HG03457 (cell line): ENCODE data around the gene SMCHD1.
"Not testable (repeated sequence)": the region's sequence is repeated elsewhere in the genome, so short reads cannot be mapped to it uniquely, and the experiment has no call there.

Source experiments
- ATAC-seq: cut with Tn5 transposase; IDR thresholded peaks from one replicate; pipeline ENCODE4 v1.9.1; 2021; ENCODE audit warnings: moderate number of reproducible peaks; ENCODE audit not compliant: unreplicated experiment

The SMCHD1 gene

GRCh38 chr18:2715990-2716389, 60.5 kb downstream of the SMCHD1 start:
- no peak for ATAC-seq

GRCh38 chr18:2716394-2717326, 61.1 kb downstream of the SMCHD1 start:
- ATAC-seq: no peak

GRCh38 chr18:2717407-2717806, 61.9 kb downstream of the SMCHD1 start:
- ATAC-seq: no peak

- ATAC-seq: no peak
Observed at GRCh38 chr18:2719040-2719439, 63.5 kb downstream of the SMCHD1 start.

- ATAC-seq: no peak
Observed at GRCh38 chr18:2723207-2723606, 67.7 kb downstream of the SMCHD1 start.

- no peak for ATAC-seq
Observed at GRCh38 chr18:2729757-2730156, 74.2 kb downstream of the SMCHD1 start.

- no peak for ATAC-seq
Observed at GRCh38 chr18:2736823-2737222, 81.3 kb downstream of the SMCHD1 start.

- ATAC-seq: not testable (repeated sequence)
Observed at GRCh38 chr18:2740082-2740481, 84.6 kb downstream of the SMCHD1 start.

GRCh38 chr18:2746274-2746673, 90.7 kb downstream of the SMCHD1 start:
- ATAC-seq: no peak

- no peak for ATAC-seq
Observed at GRCh38 chr18:2758309-2758708, 102.8 kb downstream of the SMCHD1 start.

- ATAC-seq: no peak
Observed at GRCh38 chr18:2774669-2775068, 119.1 kb downstream of the SMCHD1 start.

- no peak for ATAC-seq
Observed at GRCh38 chr18:2776601-2777000, 121.1 kb downstream of the SMCHD1 start.

GRCh38 chr18:2777241-2777640, 121.7 kb downstream of the SMCHD1 start:
- ATAC-seq: no peak

GRCh38 chr18:2780750-2781149, 125.2 kb downstream of the SMCHD1 start:
- no peak for ATAC-seq

GRCh38 chr18:2787225-2787624, 131.7 kb downstream of the SMCHD1 start:
- ATAC-seq: no peak

- no peak for ATAC-seq
Observed at GRCh38 chr18:2792395-2792794, 136.9 kb downstream of the SMCHD1 start.

GRCh38 chr18:2794159-2794558, 138.6 kb downstream of the SMCHD1 start:
- ATAC-seq: no peak

- no peak for ATAC-seq
Observed at GRCh38 chr18:2797951-2798350, 142.4 kb downstream of the SMCHD1 start.

GRCh38 chr18:2799369-2799768, 143.8 kb downstream of the SMCHD1 start:
- ATAC-seq: no peak

- no peak for ATAC-seq
Observed at GRCh38 chr18:2805970-2806943, 150.7 kb downstream of the SMCHD1 start.

- not testable (repeated sequence) for ATAC-seq
Observed at GRCh38 chr18:2808640-2809039, 153.1 kb downstream of the SMCHD1 start.
